ENCODE results near the gene CCDC89. TPM values are rescaled to one million over a fixed set of nuclear protein-coding genes. Genes with fewer than 3 reads are reported as not detected.

Gene CCDC89
- total RNA-seq, 2 experiments from 2014 or later: not detected

DNA sequence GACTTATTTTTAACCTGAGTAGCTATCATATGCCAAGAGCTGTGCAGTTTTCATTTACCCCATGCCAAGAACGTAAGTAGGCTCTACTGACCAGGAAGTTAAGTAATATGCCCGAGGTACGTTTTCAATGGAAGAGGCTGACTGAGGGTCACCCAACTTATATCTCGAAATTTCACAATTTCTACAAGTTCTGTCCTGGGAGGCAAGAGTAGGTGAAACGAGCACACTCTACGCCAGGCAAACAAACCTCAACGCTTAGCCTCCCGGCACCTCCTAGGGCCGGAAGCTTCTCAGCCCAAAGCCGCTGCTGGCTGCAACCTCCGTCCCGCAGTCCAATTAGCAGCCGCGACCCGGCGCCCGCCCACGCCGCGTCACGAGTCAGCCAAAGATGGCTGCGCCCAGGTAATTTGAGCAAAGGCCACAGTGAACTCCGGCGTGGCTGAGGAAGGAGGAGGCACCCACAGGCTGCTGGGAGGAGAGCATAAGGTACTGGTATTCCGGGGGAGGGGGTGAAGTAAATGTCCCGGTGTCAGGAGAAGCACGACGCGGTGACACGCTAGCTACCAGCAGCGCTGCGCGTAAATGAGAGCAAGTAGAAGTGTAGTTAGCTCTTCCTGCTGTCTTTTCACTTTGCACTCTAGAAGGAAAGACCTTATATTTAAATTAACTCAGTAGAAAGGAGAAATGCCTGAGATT is 38.2 kb downstream of the CCDC89 start, which contains the start of gene TMEM126A:
Gene TMEM126A (plus strand): TSS at position 364 of the 696 bp plus-strand sequence. CDS start 2,289 bp downstream, outside the sequence.
- CTCF ChIA-PET: interaction anchor here (1.0 to 2.5 kb wide), 6 partner anchors 9 to 19 kb away, joined by 4 to 12 read pairs (median 4); partner anchors contain the start of gene TMEM126B
- POLR2A ChIA-PET: interaction anchor here (0.6 to 1.8 kb wide), 6 partner anchors 11 to 849 kb away, joined by 3 to 16 read pairs (median 4); partner anchors contain the start of genes CREBZF, DLG2 and TMEM126B

DNA sequence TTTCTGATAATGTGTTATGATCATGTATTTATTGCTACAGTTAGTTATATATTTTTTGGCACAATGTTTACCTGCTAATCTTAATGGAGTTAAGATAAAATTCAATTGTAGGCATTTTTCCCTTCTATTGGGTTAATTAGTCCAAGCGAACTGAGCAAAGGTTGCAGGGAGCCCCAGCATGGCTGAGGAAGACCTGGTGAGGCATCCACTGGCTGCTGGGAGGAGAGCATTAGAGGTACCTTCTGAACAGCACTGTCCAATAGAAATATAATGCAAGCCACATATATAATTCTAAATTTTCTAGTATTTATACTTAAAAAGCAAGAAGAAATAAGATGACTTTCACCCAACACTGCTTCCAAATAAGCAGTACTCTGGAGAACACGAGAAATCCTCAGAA is 38.9 kb downstream of the CCDC89 start:
- H3K4me3 Mint-ChIP-seq: peak overlapping the region; percentile 99
- H3K27me3 Mint-ChIP-seq: peaks cover 12% of the 10 kb centered on the region
- CTCF ChIA-PET: interaction anchor here (1.0 to 1.4 kb wide), 4 partner anchors 10 to 19 kb away, joined by 4 to 12 read pairs (median 4); partner anchors contain the start of gene TMEM126B
- POLR2A ChIA-PET: interaction anchor here (0.6 to 1.8 kb wide), 5 partner anchors 10 to 993 kb away, joined by 3 to 16 read pairs (median 6); partner anchors contain the start of genes CREBZF, DLG2 and TMEM126B
- H3K36me3 Mint-ChIP-seq (ENCODE audit: low read depth): peaks cover 14% of the 10 kb centered on the region
- H3K27ac Mint-ChIP-seq: peak overlapping the region; percentile 96
- H3K4me1 Mint-ChIP-seq: peaks cover 19% of the 10 kb centered on the region
- ATAC-seq (no peak), DNase-seq (peak; percentile 22)
- intact Hi-C loops (cut with DNase I, micrococcal nuclease): loop anchor here (1.0 to 5.0 kb wide), 4 partner anchors 17 to 595 kb away; partner anchors contain the start of genes TMEM126B (in 2 of the 2), CREBZF (in 1 of the 2) and EED (in 1 of the 2)
- H3K9me3 Mint-ChIP-seq (ENCODE audit: low read depth): no peaks in the 10 kb centered on the region

More for the DNA sequence above, 38.2 kb downstream of the CCDC89 start, which contains the start of gene TMEM126A:
- peak within 1 kb of the TSS; percentile 96 for H3K27ac Mint-ChIP-seq
- peaks cover 17% of the 10 kb centered on the region for H3K36me3 Mint-ChIP-seq (ENCODE audit: low read depth)
- intact Hi-C loops (cut with DNase I, micrococcal nuclease): loop anchor here (1.0 to 5.0 kb wide), 4 partner anchors 17 to 595 kb away; partner anchors contain the start of genes TMEM126B (in 2 of the 2), CREBZF (in 1 of the 2) and EED (in 1 of the 2)
- ATAC-seq (peak; percentile 97), DNase-seq (peak; percentile 96)
- H3K4me1 Mint-ChIP-seq: peaks cover 22% of the 10 kb centered on the region
- H3K4me3 Mint-ChIP-seq: peak within 1 kb of the TSS; percentile 99
- H3K9me3 Mint-ChIP-seq (ENCODE audit: low read depth): no peaks in the 10 kb centered on the region
- peaks cover 12% of the 10 kb centered on the region for H3K27me3 Mint-ChIP-seq

DNA sequence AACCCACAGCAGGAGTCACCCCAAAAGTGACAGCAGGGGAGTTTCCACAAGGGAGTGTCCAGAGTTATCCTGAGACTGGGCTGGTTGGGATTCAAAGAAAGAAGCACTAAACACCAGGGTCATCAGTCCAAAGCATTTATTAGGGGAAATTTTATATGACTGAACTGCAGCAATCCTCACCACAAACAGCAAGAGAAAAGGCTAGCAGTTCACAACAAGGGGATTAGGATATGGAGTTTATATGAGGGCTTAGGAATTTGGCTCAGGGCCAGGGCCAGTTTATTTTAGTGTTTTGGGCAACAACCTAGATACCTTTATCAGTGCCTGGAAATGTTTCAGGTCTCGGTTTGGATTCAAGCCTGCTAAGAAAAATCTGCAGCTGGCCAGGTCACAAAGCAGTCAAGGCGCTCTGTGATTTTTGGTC is 42.8 kb downstream of the CCDC89 start:
- ChIA-PET CTCF (no interaction called here), POLR2A (no interaction called here)
- Mint-ChIP-seq H3K4me1 (peaks cover 4% of the 10 kb centered on the region), H3K27me3 (peaks cover 12% of the 10 kb centered on the region), H3K36me3 (ENCODE audit: low read depth) (peaks cover 13% of the 10 kb centered on the region), H3K27ac (no peak overlapping the region), H3K9me3 (ENCODE audit: low read depth) (no peaks in the 10 kb centered on the region), H3K4me3 (no peak overlapping the region)
- ATAC-seq: no peak
- no peak for DNase-seq
- intact Hi-C loops (cut with DNase I, micrococcal nuclease): no loop called here

DNA sequence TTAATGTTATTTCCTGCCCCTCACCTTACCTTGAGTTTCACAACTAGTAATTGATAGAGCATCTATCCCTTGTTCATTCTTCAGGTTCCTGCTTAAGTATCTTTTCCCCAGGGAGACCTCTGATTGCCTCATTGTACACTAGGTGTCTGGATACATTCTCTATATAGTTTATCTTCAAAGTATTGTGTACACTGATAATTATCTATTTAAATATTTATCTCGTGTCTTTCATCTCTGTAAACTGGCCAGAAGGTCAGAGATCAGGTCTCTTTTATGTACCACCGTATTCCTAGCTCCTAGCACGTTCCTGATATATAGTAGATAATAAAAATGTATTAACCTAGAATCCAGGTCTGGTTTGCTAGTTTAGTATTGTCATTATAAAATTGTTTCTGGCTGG is 51.2 kb downstream of the CCDC89 start:
- Mint-ChIP-seq H3K9me3 (ENCODE audit: low read depth) (no peaks in the 10 kb centered on the region), H3K4me1 (peaks cover 10% of the 10 kb centered on the region), H3K4me3 (no peak overlapping the region), H3K27me3 (no peaks in the 10 kb centered on the region), H3K27ac (no peak overlapping the region), H3K36me3 (ENCODE audit: low read depth) (peaks cover 43% of the 10 kb centered on the region)
- DNase-seq: no peak
- ATAC-seq: no peak
- CTCF ChIA-PET: no interaction called here
- intact Hi-C loops (cut with DNase I, micrococcal nuclease): no loop called here
- POLR2A ChIA-PET: no interaction called here

Other genes starting within 250 kb of the CCDC89 start
- gene DLG2, start 58.9 kb downstream of the CCDC89 start, total RNA-seq: 1 to 10 TPM; 1.7 to 2.1 TPM
- gene TMEM126B, start 57.6 kb downstream of the CCDC89 start, total RNA-seq: 10 to 100 TPM; 62.7 to 74.2 TPM
- gene TMEM126A, start 38.2 kb downstream of the CCDC89 start, total RNA-seq: 10 to 100 TPM; 21.7 to 37.4 TPM
- 10 to 100 TPM; 30.4 to 35.9 TPM for gene CREBZF, start 21.1 kb downstream of the CCDC89 start, total RNA-seq
- 1 to 10 TPM; 5.2 to 6.8 TPM for gene SYTL2, start 124.9 kb upstream of the CCDC89 start, total RNA-seq
- not detected for gene CCDC83, start 169.2 kb upstream of the CCDC89 start, total RNA-seq

Data from activated CD4-positive, alpha-beta T cell treated with anti-CD3 and anti-CD28 coated beads for 36 hours (primary cell).